ENCODE data around the gene SLC29A4. TPM values are rescaled to one million over a fixed set of nuclear protein-coding genes. Genes with fewer than 3 reads are reported as not detected.

Gene SLC29A4
- total RNA-seq, 1 experiment from 2014 or later = 24.5 TPM

GRCh38 chr7:5295039-5296014 lies 12.6 kb downstream of the SLC29A4 start:
- Histone ChIP-seq H3K9me3 (ENCODE audit: control insufficient read depth in 1 of 2, insufficient read depth in 1 of 2, low read depth in 1 of 2, low read length in 2 of 2) (peaks cover 0 to 5% of the 10 kb centered on the region in 2 experiments; a peak in 1 of 4 replicates), H3K4me1 (ENCODE audit: control insufficient read depth in 1 of 2, insufficient read depth in 2 of 2, low read length in 2 of 2) (no peaks in the 10 kb centered on the region), H3K36me3 (ENCODE audit: control insufficient read depth in 1 of 2, insufficient read depth in 2 of 2, low read length in 2 of 2) (no peaks in the 10 kb centered on the region; a peak in 2 of 4 replicates), H3K79me2 (ENCODE audit: insufficient read depth, low read length) (no peaks in the 10 kb centered on the region), H3K27ac (ENCODE audit: low read depth, low read length) (no peak overlapping the region), H3K9me2 (ENCODE audit: insufficient read depth) (no peaks in the 10 kb centered on the region), H4K20me1 (ENCODE audit: insufficient read depth) (no peaks in the 10 kb centered on the region), H3K4me3 (replicated peaks in 1 of 2; ENCODE audit: low read depth in 1 of 2, low read length in 2 of 2) (no peak overlapping the region), H3K27me3 (ENCODE audit: insufficient read depth, low read length) (no peaks in the 10 kb centered on the region), H3K4me2 (ENCODE audit: low read length) (no peak overlapping the region), H2AFZ (ENCODE audit: low read depth, low read length, poor library complexity, severe bottlenecking) (no peak overlapping the region), H3K9ac (ENCODE audit: low read length) (no peak overlapping the region)
- DNase-seq (ENCODE audit: low read depth, low spot score) = no peak
- RAD21 ChIA-PET (ENCODE audit: low non-redundant PET in 1 of 2, low total read pairs in 2 of 2, uncharacterized antibody in 2 of 2, unreplicated experiment in 2 of 2) = no interaction called here
- TF ChIP-seq ZBTB33 (IDR thresholded peaks at IDR 0.05; ENCODE audit: extremely low read depth, insufficient replicate concordance, low read length) = no peak
- TF ChIP-seq SP1 (IDR thresholded peaks at IDR 0.05; ENCODE audit: low read depth) = no peak
- TF ChIP-seq JUND (IDR thresholded peaks at IDR 0.05) = no peak
- no peak for TF ChIP-seq ZNF274 (IDR thresholded peaks at IDR 0.05; ENCODE audit: low read depth, low read length)
- TF ChIP-seq ZFX (IDR thresholded peaks at IDR 0.05) = no peak
- no peak for TF ChIP-seq SIN3A (IDR thresholded peaks at IDR 0.05; ENCODE audit: low read depth)
- TF ChIP-seq SRF (IDR thresholded peaks at IDR 0.05; ENCODE audit: low read depth) = no peak
- TF ChIP-seq POLR2AphosphoS5 (IDR thresholded peaks at IDR 0.05; ENCODE audit: low read depth, low read length) = no peak
- TF ChIP-seq REST (IDR thresholded peaks at IDR 0.05; ENCODE audit: low read depth) = no peak
- no peak for TF ChIP-seq RAD21 (IDR thresholded peaks at IDR 0.05; ENCODE audit: low read depth)
- TF ChIP-seq ATF3 (IDR thresholded peaks at IDR 0.05) = no peak
- no peak for TF ChIP-seq YY1 (IDR thresholded peaks at IDR 0.05; ENCODE audit: extremely low read depth, insufficient replicate concordance, low read depth, low read length)
- no peak for TF ChIP-seq FOSL1 (IDR thresholded peaks at IDR 0.05; ENCODE audit: low read depth)
- TF ChIP-seq MAX (IDR thresholded peaks at IDR 0.05) = no peak
- TF ChIP-seq CTCF (IDR thresholded peaks at IDR 0.05 in 2 of 3, conservative IDR thresholded peaks at IDR 0.05 in 1 of 3; ENCODE audit: borderline replicate concordance in 1 of 3, insufficient read depth in 1 of 3, low read depth in 2 of 3, low read length in 2 of 3) = no peak
- no peak for TF ChIP-seq TCF7L2 (IDR thresholded peaks at IDR 0.05; ENCODE audit: borderline replicate concordance, extremely low read depth, insufficient read depth, insufficient read length)
- TF ChIP-seq EZH2 (IDR thresholded peaks at IDR 0.05) = no peak
- intact Hi-C loops (cut with micrococcal nuclease) = no loop called here
- POLR2A ChIA-PET = no interaction called here
- CTCF ChIA-PET = interaction anchor here (1.1 kb wide), 1 partner anchor 55 kb away, joined by 4 read pairs; no protein-coding TSS in a partner anchor
- BruUV-seq (replicated peaks) = no TSS peak
- ATAC-seq = no peak
